Lung (tissue), 12 donors: Measurements from ENCODE around the gene PHF2. TPM values are rescaled to one million over a fixed set of nuclear protein-coding genes. Genes with fewer than 3 reads are reported as not detected.

Source experiments
- ATAC-seq: fragments of 200-7000 bp; cut with Tn5 transposase; one replicate; pipeline ENCODE4 v1.9.1; 2020; ENCODE audit warnings: moderate number of reproducible peaks; ENCODE audit not compliant: insufficient read depth, low FRiP score
- DNase-seq, 3 donors: peaks; one replicate each; pipeline ENCODE4 v3.0.0-alpha.2; 2013 to 2017
- H3K27ac ChIP-seq, 2 donors: one replicate each; pipeline ENCODE4 v1.5.1; 2013; ENCODE audit warnings: mild to moderate bottlenecking in 2 of 2, moderate library complexity in 2 of 2, control low read depth in 1 of 2, inconsistent platforms in 1 of 2, low read depth in 1 of 2, low read length in 1 of 2
- H3K27me3 ChIP-seq, 3 donors: one replicate each; pipeline ENCODE4 v1.5.1; 2013; ENCODE audit warnings: low read length in 2 of 3; ENCODE audit not compliant: control insufficient read depth in 3 of 3, insufficient read depth in 3 of 3
- H3K36me3 ChIP-seq, 4 donors: one replicate each; pipeline ENCODE4 v1.5.1; 2013; ENCODE audit warnings: low read length in 4 of 4, mild to moderate bottlenecking in 1 of 4, moderate library complexity in 1 of 4; ENCODE audit not compliant: control insufficient read depth in 4 of 4, insufficient read depth in 4 of 4
- H3K4me1 ChIP-seq, 5 donors: one replicate each; pipeline ENCODE4 v1.5.1; 2013; ENCODE audit warnings: low read length in 5 of 5, mild to moderate bottlenecking in 2 of 5, moderate library complexity in 1 of 5; ENCODE audit not compliant: control insufficient read depth in 5 of 5, insufficient read depth in 5 of 5
- H3K4me3 ChIP-seq: one replicate; pipeline ENCODE4 v1.5.1; 2013; ENCODE audit warnings: mild to moderate bottlenecking, control low read depth, moderate library complexity
- H3K9ac ChIP-seq, 2 donors: one replicate each; pipeline ENCODE4 v1.5.1; 2013; ENCODE audit warnings: low read length in 2 of 2, control low read depth in 1 of 2; ENCODE audit not compliant: insufficient read depth in 1 of 2
- H3K9me3 ChIP-seq, 4 donors: one replicate each; pipeline ENCODE4 v1.5.1; 2013; ENCODE audit warnings: low read length in 3 of 4, mild to moderate bottlenecking in 1 of 4, moderate library complexity in 1 of 4; ENCODE audit not compliant: control insufficient read depth in 4 of 4, insufficient read depth in 3 of 4
- WGBS, 2 donors: extraction: QIAGEN DNeasy Blood & Tissue Kit; methylation state at CpG; one replicate each; pipeline ENCODE4 v1.1.7; 2013; 5-methylcytosine and 5-hydroxymethylcytosine counted together
- polyA plus RNA-seq, 2 donors: library from polyadenylated mRNA; stranded (reverse); fragments of 200-250 nt; gene quantifications; one replicate each; pipeline ENCODE4 v1.2.1, GENCODE V29; 2013
- total RNA-seq, 2 donors: library from RNA; depleted of rRNA in 1 of 2; stranded (reverse); fragments of >200 nt in 1 of 2; gene quantifications; one replicate each; pipeline ENCODE4 v1.2.1, GENCODE V29; 2014 to 2021
- TF ChIP-seq, protein P1 (sequence below): IDR thresholded peaks from 2 replicates; pipeline ENCODE4 v1.5.1; 2012; ENCODE audit warnings: mild to moderate bottlenecking; ENCODE audit errors: control extremely low read depth, extremely low read depth
- donor health status: control.
- donor health status: control.
- donor health status: Bipolar disorder and iron deficiency.
- donor health status: healthy.
- donor health status: DM: yes; HTN: yes; CAD: no.

The PHF2 gene
- total and polyA plus RNA-seq, 4 donors: 20.1 to 33.6 (median 30.2) TPM

DNA sequence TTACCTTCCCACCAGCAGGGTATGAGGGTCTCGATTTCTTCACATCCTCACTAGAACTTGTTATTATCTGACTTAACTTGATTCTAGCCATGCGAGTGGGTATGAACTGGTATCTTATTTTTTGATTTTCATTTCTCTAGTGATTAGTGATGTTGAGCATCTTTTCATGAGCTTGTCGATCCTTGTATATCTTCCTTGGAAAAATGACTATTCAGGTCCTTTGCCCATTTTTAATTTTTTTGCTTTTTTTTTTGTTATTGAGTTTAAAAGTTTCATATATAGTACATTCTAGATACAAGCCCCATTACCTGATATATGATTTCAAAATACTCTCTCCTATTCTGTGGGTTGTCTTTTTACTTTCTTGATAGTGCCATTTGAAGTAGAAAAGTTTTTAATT lies 61.5 kb downstream of the PHF2 start:
- H3K9me3 ChIP-seq: peaks cover 0 to 5% (median 3%) of the 10 kb centered on the region in 4 donors
- peaks cover 14 to 48% (median 31%) of the 10 kb centered on the region in 4 donors for H3K36me3 ChIP-seq
- DNase-seq (no peak), ATAC-seq (no peak)
- WGBS, 2 donors: 97 to 98% methylated on average over 3 of the region's 3 CpGs
- no peak overlapping the region for H3K27ac ChIP-seq
- TF ChIP-seq, protein P1, sequence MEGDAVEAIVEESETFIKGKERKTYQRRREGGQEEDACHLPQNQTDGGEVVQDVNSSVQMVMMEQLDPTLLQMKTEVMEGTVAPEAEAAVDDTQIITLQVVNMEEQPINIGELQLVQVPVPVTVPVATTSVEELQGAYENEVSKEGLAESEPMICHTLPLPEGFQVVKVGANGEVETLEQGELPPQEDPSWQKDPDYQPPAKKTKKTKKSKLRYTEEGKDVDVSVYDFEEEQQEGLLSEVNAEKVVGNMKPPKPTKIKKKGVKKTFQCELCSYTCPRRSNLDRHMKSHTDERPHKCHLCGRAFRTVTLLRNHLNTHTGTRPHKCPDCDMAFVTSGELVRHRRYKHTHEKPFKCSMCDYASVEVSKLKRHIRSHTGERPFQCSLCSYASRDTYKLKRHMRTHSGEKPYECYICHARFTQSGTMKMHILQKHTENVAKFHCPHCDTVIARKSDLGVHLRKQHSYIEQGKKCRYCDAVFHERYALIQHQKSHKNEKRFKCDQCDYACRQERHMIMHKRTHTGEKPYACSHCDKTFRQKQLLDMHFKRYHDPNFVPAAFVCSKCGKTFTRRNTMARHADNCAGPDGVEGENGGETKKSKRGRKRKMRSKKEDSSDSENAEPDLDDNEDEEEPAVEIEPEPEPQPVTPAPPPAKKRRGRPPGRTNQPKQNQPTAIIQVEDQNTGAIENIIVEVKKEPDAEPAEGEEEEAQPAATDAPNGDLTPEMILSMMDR: no peak
- H3K27me3 ChIP-seq: no peaks in the 10 kb centered on the region
- H3K4me1 ChIP-seq: no peaks in the 10 kb centered on the region
- H3K4me3 ChIP-seq: no peak overlapping the region
- no peak overlapping the region for H3K9ac ChIP-seq

DNA sequence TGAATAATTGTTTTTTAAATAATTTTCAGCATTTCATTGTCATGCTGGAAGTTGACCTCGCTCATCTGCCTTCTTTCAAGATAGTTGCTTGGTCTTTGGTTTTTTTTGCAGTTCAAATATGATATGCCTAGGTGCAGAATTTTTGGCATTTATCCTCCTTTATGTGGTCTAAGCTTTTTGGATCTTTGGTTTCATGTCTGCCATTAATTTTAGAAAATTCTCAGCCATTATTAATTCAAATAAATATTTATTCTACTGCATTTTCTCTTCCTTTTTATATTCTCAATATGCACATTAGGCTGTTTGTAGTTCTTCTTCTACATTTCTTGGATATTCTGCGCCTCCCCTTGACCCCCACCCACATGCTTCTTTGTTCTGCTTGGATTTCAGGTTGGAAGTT lies 63.6 kb downstream of the PHF2 start:
- 97 to 100% methylated on average over 2 of the region's 2 CpGs for WGBS, 2 donors
- no peak for DNase-seq
- H3K4me1 ChIP-seq: no peaks in the 10 kb centered on the region
- H3K4me3 ChIP-seq: no peak overlapping the region
- no peaks in the 10 kb centered on the region for H3K27me3 ChIP-seq
- no peak for ATAC-seq
- H3K27ac ChIP-seq: no peak overlapping the region
- H3K9me3 ChIP-seq: peaks cover 0 to 5% (median 3%) of the 10 kb centered on the region in 4 donors
- H3K9ac ChIP-seq: no peak overlapping the region
- H3K36me3 ChIP-seq: peaks cover 14 to 40% (median 30%) of the 10 kb centered on the region in 4 donors
- TF ChIP-seq, protein P1: no peak

DNA sequence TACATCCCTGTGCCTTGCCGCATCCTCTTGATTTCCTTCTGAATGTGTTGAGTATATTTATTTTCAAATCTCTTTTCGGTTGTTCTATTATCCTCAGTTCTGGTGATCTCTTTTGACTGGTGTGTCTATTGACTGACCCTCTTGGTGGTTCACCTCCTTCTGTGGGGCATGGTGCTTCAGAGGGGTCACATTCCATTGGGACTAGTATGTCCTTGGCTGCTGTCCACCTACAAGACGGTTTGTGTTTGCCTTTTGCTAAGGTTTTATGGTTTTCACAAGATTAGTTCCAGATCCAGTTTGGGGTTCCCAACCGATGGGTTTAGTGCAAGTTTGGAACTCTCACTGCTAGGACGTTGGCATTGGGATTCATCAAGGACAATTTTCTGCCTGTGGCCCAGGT lies 66.6 kb downstream of the PHF2 start:
- DNase-seq: no peak
- Histone ChIP-seq H3K9ac (no peak overlapping the region), H3K27ac (no peak overlapping the region), H3K4me3 (no peak overlapping the region), H3K27me3 (no peaks in the 10 kb centered on the region), H3K9me3 (peaks cover 0 to 3% (median 0%) of the 10 kb centered on the region in 4 donors), H3K36me3 (peaks cover 4 to 32% (median 19%) of the 10 kb centered on the region in 4 donors), H3K4me1 (no peaks in the 10 kb centered on the region)
- 81 to 85% methylated on average over 5 of the region's 5 CpGs for WGBS, 2 donors
- no peak for ATAC-seq
- TF ChIP-seq, protein P1: no peak
